Measurements from ENCODE around the gene DDAH2. TPM values are rescaled to one million over a fixed set of nuclear protein-coding genes. Genes with fewer than 3 reads are reported as not detected.

Gene DDAH2
- total and polyA plus RNA-seq, 2 experiments from 2014 or later, result 138 to 170 TPM

DNA sequence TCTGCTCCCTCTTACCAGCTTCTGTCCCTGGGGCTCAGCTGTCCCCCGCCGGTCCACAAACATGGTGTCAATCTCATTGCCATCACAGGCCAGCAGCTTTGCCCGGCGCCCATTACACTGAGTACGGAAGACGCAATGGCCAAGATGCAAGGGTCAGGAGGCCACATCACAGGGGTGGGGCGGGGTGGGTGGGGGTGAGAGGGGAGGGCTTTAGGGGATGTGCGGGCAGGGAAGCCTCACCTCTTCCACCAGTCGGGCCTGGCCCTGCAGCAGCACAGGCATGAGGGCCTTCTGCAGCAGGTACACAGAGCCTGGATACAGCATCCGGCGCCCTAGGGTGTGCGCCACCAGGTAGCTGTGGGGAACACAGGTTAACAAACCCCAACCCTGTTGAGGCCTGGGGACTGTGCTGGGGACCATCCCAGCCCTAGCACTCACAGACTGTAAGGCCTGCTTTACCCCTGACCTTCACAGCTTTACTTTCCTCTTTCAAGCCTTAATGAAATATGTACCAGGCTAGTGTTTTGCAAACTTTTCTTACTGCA, 37.5 kb downstream of the DDAH2 start:
- H3K36me3 ChIP-seq, result peaks cover 50% of the 10 kb centered on the region
- H3K27me3 ChIP-seq, result no peaks in the 10 kb centered on the region
- H3K9me3 ChIP-seq (ENCODE audit: low read depth), result no peaks in the 10 kb centered on the region
- H3K4me3 ChIP-seq, result no peak overlapping the region
- DNase-seq (ENCODE audit: low read depth in 1 of 2, low spot score in 1 of 2), result no peak
- no peak overlapping the region for H3K27ac ChIP-seq
- H3K4me1 ChIP-seq (ENCODE audit: low read depth), result no peaks in the 10 kb centered on the region
- TF ChIP-seq, protein P1, sequence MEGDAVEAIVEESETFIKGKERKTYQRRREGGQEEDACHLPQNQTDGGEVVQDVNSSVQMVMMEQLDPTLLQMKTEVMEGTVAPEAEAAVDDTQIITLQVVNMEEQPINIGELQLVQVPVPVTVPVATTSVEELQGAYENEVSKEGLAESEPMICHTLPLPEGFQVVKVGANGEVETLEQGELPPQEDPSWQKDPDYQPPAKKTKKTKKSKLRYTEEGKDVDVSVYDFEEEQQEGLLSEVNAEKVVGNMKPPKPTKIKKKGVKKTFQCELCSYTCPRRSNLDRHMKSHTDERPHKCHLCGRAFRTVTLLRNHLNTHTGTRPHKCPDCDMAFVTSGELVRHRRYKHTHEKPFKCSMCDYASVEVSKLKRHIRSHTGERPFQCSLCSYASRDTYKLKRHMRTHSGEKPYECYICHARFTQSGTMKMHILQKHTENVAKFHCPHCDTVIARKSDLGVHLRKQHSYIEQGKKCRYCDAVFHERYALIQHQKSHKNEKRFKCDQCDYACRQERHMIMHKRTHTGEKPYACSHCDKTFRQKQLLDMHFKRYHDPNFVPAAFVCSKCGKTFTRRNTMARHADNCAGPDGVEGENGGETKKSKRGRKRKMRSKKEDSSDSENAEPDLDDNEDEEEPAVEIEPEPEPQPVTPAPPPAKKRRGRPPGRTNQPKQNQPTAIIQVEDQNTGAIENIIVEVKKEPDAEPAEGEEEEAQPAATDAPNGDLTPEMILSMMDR (IDR thresholded peaks at IDR 0.05; ENCODE audit: low read depth, low read length), result no peak

DNA sequence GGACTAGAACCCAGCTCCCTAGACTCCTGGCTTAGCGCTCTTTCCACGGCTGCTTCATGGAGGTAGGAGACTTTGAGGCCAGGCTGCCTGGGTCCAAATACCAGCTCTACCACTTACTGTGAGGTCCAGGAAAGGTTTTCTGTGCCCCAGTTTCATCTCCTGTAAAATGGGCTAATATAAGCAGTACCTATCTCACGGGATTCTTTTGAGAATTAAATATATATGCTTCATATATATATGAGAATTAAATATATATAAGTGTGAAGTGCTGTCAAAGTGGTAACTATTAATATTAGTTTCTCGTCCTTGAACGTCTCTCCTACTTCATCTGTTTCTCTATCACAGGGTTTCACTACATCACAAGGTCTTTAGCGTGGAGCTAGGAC, 38.0 kb downstream of the DDAH2 start:
- Histone ChIP-seq H3K4me1 (ENCODE audit: low read depth) (no peaks in the 10 kb centered on the region), H3K27ac (no peak overlapping the region), H3K9me3 (ENCODE audit: low read depth) (no peaks in the 10 kb centered on the region), H3K4me3 (no peak overlapping the region), H3K27me3 (no peaks in the 10 kb centered on the region), H3K36me3 (peaks cover 50% of the 10 kb centered on the region)
- TF ChIP-seq, protein P1 (IDR thresholded peaks at IDR 0.05; ENCODE audit: low read depth, low read length), result no peak
- no peak for DNase-seq (ENCODE audit: low read depth in 1 of 2, low spot score in 1 of 2)

DNA sequence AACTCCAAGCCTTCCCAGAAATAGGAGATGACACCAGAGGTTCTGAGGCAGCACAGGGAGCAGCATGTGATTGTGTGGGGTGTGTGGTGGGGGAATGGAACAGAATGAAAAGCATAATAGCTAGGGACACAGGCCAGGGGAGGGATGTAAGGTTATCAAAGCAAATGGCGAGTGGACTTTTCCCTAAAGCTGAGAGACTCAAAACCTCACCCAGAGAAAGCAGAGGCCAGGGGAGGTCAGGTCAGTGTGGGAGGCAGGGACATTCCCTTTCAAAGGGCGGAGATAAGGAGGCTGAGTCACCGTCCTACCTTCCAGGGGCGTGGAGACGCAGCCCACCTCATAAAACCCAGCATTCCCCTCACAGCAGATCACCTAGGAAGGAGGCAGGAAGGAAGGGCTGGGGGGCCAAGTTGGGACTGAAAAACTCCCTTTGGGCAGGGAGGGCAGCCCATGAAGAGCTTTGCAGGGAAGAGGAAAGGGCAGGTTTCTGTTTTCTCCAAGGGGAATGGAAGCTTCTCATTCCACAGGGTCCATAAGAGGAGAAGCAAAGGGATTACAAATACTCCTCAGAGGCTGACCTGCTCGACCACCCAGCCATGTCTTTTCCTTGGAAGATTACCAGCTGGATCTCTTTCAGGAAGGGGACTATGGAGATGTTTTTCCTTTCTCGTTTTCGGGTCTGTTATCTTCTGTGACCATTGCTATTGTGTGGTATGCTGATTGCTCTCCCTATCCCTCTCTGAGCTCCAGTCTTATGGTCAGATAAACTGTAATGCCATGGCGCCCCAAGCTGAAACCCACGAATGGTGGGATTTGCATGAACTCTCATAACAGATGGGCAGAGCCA, 38.6 kb downstream of the DDAH2 start:
- peak in 1 of 2 donors; percentile 22 for DNase-seq (ENCODE audit: low read depth in 1 of 2, low spot score in 1 of 2)
- TF ChIP-seq, protein P1 (IDR thresholded peaks at IDR 0.05; ENCODE audit: low read depth, low read length), result no peak
- H3K9me3 ChIP-seq (ENCODE audit: low read depth), result no peaks in the 10 kb centered on the region
- H3K4me3 ChIP-seq, result no peak overlapping the region
- no peaks in the 10 kb centered on the region for H3K27me3 ChIP-seq
- H3K27ac ChIP-seq, result no peak overlapping the region
- H3K36me3 ChIP-seq, result peaks cover 54% of the 10 kb centered on the region
- H3K4me1 ChIP-seq (ENCODE audit: low read depth), result no peaks in the 10 kb centered on the region

DNA sequence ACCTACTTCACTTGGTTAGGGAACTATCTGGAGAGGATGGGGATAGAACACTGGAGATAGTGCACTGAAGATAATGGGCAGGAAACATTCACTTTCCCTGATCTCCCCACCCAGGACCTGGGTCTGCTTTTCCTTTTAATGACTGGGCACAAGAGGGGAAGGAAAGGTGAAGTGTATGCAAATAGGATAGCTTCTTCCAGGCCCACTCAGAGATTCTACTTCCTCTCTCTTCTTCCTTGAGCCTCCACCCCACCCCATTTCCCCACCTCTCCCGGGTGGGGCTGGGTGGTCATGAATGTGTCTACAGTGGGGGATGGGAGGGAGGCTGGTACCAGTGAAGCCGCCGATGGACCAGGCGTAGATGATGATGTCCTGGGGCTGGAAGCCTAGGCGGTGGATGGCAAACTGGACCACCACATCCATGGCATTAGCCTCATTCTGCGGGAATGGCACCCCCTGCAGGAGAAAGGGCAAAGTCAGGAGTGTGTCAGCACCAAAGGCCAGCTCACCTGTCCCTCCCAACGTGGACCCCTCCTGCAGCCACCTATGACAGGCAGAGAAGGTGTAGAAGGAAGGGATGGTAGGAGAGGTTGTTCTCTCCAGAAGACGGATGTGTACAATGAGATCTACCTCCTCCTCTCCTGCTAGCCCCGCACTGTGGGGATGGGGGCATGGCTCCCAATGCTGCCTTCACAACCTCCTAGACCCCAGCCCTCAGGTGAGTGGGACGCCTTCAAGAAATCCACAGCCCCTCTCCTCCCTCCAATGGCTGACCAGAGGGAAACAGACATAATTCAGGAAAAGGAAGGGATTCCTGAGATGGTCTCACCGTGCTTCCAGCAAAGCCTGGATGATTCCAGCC, 39.6 kb downstream of the DDAH2 start:
- no peak overlapping the region for H3K27ac ChIP-seq
- H3K9me3 ChIP-seq (ENCODE audit: low read depth), result no peaks in the 10 kb centered on the region
- DNase-seq (ENCODE audit: low read depth in 1 of 2, low spot score in 1 of 2), result no peak
- peaks cover 47% of the 10 kb centered on the region for H3K36me3 ChIP-seq
- H3K4me1 ChIP-seq (ENCODE audit: low read depth), result no peaks in the 10 kb centered on the region
- no peak overlapping the region for H3K4me3 ChIP-seq
- no peaks in the 10 kb centered on the region for H3K27me3 ChIP-seq
- TF ChIP-seq, protein P1 (IDR thresholded peaks at IDR 0.05; ENCODE audit: low read depth, low read length), result peak; percentile 39

DNA sequence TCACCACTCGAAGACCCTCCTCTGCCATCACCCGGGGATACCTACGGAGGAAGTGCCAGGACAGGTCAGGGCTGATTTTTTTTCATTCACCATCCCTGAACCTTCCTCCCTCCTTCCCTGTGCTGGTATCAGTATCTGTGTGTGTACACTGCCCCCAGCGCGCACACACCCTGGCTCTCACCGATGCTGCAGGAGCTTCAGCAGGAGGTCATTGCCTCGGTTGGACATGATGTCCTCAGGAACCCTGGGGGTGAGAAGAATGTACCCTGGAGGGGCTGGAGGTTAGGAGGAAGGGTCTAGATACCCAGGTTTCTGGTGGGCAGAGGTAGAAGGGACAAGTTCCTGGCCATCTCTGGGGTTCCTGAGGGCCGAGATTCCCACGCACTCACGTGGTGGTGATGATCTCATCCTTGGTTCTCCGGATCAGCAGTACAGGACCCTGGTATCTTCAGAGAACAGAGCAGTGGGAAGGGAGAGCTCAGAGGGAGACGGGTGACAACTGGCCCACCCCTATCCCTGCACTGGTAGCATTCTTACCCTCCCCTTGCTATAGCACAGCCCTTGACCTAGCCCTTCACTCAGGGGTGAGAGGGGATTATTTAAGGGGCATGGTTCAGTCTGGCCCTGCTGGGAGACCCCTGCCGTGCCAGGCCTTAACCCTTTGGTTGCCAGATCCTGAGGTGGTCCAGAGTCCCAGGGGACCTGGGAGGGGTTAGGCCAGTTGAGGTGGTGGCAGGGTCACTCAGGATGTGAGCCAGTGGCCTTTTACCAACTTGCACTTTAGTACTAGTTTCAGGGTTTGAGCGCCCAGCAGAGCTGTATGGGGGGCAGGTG, 41.0 kb downstream of the DDAH2 start:
- H3K4me1 ChIP-seq (ENCODE audit: low read depth), result no peaks in the 10 kb centered on the region
- DNase-seq (ENCODE audit: low read depth in 1 of 2, low spot score in 1 of 2), result no peak
- H3K27ac ChIP-seq, result no peak overlapping the region
- H3K27me3 ChIP-seq, result no peaks in the 10 kb centered on the region
- peaks cover 46% of the 10 kb centered on the region for H3K36me3 ChIP-seq
- no peak overlapping the region for H3K4me3 ChIP-seq
- TF ChIP-seq, protein P1 (IDR thresholded peaks at IDR 0.05; ENCODE audit: low read depth, low read length), result no peak
- no peaks in the 10 kb centered on the region for H3K9me3 ChIP-seq (ENCODE audit: low read depth)
